Measurements from ENCODE around the gene CMTM7. TPM values are rescaled to one million over a fixed set of nuclear protein-coding genes. Genes with fewer than 3 reads are reported as not detected.
A peak's percentile ranks its signal among the peaks of the same experiment; 100 is the strongest.

Gene CMTM7
- total and polyA plus RNA-seq, 12 donors = 5.4 to 19.2 (median 13.0) TPM

DNA sequence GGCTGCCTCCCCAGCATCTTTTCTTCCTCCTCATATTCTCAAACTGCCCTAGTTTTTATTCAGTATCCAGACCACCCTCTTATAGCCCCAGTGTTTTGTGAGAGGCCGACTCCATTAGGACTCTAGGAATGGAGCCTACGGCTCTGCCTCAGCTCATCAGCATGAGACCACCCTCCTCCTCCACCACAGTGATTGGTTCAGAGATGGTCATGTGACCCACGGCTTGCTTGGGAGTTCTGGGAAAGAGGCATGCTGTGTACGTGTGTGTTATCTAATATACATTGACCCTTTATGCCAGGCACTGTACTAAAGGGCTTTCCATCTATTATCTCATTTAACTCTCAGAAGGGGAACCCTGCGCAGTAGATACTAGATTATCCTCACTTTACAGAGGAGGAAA lies 17.8 kb upstream of the CMTM7 start:
- intact Hi-C loops (cut with DNase I) = loop anchor here in 1 of 2 donors (2.0 kb wide), 1 partner anchor 95 kb away; no protein-coding TSS in a partner anchor

GRCh38 chr3:32374788-32375595 lies 16.7 kb upstream of the CMTM7 start:
- Histone ChIP-seq H3K9me3 (replicated peaks in 1 of 3) (no peaks in the 10 kb centered on the region), H3K4me3 (no peak overlapping the region), H3K27me3 (no peaks in the 10 kb centered on the region), H3K27ac (no peak overlapping the region), H3K4me1 (replicated peaks in 1 of 2) (no peaks in the 10 kb centered on the region), H3K36me3 (replicated peaks in 1 of 2) (no peaks in the 10 kb centered on the region)
- TF ChIP-seq POLR2A (IDR thresholded peaks at IDR 0.05) = no peak
- TF ChIP-seq, protein P1, sequence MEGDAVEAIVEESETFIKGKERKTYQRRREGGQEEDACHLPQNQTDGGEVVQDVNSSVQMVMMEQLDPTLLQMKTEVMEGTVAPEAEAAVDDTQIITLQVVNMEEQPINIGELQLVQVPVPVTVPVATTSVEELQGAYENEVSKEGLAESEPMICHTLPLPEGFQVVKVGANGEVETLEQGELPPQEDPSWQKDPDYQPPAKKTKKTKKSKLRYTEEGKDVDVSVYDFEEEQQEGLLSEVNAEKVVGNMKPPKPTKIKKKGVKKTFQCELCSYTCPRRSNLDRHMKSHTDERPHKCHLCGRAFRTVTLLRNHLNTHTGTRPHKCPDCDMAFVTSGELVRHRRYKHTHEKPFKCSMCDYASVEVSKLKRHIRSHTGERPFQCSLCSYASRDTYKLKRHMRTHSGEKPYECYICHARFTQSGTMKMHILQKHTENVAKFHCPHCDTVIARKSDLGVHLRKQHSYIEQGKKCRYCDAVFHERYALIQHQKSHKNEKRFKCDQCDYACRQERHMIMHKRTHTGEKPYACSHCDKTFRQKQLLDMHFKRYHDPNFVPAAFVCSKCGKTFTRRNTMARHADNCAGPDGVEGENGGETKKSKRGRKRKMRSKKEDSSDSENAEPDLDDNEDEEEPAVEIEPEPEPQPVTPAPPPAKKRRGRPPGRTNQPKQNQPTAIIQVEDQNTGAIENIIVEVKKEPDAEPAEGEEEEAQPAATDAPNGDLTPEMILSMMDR (IDR thresholded peaks at IDR 0.05) = peak; percentile 66 to 79 (median 72)
- intact Hi-C loops (cut with DNase I) = loop anchor here in 1 of 2 donors (2.0 kb wide), 1 partner anchor 94 kb away; no protein-coding TSS in a partner anchor
- WGBS, 4 donors = 51 to 59% (median 55%) methylated on average over 12 of the region's 12 CpGs
- peak; percentile 38 to 83 (median 70) for DNase-seq

More for the DNA sequence above, 17.8 kb upstream of the CMTM7 start:
- no peak overlapping the region for H3K4me3 ChIP-seq
- H3K36me3 ChIP-seq (replicated peaks in 1 of 2) = no peaks in the 10 kb centered on the region
- H3K9me3 ChIP-seq (replicated peaks in 1 of 3) = no peaks in the 10 kb centered on the region
- no peak for TF ChIP-seq POLR2A (IDR thresholded peaks at IDR 0.05)
- TF ChIP-seq, protein P1 (IDR thresholded peaks at IDR 0.05) = no peak
- no peaks in the 10 kb centered on the region for H3K4me1 ChIP-seq (replicated peaks in 1 of 2)
- DNase-seq = no peak
- no peak overlapping the region for H3K27ac ChIP-seq
- 70 to 86% (median 81%) methylated on average over 5 of the region's 5 CpGs for WGBS, 4 donors
- no peaks in the 10 kb centered on the region for H3K27me3 ChIP-seq

DNA sequence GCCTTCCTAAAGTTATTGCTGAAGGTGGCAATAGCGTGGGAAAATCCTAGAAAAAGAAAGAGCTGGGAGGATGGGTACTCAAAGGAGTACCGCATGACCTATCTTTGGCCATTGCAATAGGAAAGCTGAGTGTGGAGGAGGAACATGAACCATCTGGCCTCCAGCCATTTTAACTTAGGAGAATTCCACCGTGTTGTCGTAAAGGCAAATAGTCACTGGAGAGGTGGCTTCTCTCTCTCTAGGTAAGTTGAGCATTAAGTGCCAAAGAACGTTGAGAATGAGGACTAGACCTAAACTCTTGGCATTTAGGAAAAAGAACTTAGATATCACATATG lies 16.1 kb upstream of the CMTM7 start:
- WGBS, 4 donors = 88 to 95% (median 90%) methylated on average over 5 of the region's 5 CpGs

GRCh38 chr3:32376115-32376514 lies 15.5 kb upstream of the CMTM7 start:
- Histone ChIP-seq H3K27me3 (no peaks in the 10 kb centered on the region), H3K4me1 (replicated peaks in 1 of 2) (no peaks in the 10 kb centered on the region), H3K36me3 (replicated peaks in 1 of 2) (no peaks in the 10 kb centered on the region), H3K4me3 (no peak overlapping the region), H3K27ac (no peak overlapping the region), H3K9me3 (replicated peaks in 1 of 3) (no peaks in the 10 kb centered on the region)
- 65 to 76% (median 68%) methylated on average over 2 of the region's 2 CpGs for WGBS, 4 donors
- intact Hi-C loops (cut with DNase I) = no loop called here
- DNase-seq = no peak
- TF ChIP-seq, protein P1 (IDR thresholded peaks at IDR 0.05) = no peak
- no peak for TF ChIP-seq POLR2A (IDR thresholded peaks at IDR 0.05)

More for the DNA sequence above, 16.1 kb upstream of the CMTM7 start:
- H3K4me1 ChIP-seq (replicated peaks in 1 of 2) = no peaks in the 10 kb centered on the region
- no peak overlapping the region for H3K27ac ChIP-seq
- TF ChIP-seq, protein P1 (IDR thresholded peaks at IDR 0.05) = no peak
- no peak for TF ChIP-seq POLR2A (IDR thresholded peaks at IDR 0.05)
- DNase-seq = no peak
- H3K27me3 ChIP-seq = no peaks in the 10 kb centered on the region
- H3K4me3 ChIP-seq = no peak overlapping the region
- intact Hi-C loops (cut with DNase I) = loop anchor here in 1 of 2 donors (2.0 kb wide), 1 partner anchor 93 kb away; no protein-coding TSS in a partner anchor
- no peaks in the 10 kb centered on the region for H3K9me3 ChIP-seq (replicated peaks in 1 of 3)
- H3K36me3 ChIP-seq (replicated peaks in 1 of 2) = no peaks in the 10 kb centered on the region

Measured in adrenal gland (tissue), 12 donors.